GM12878 (cell line): ENCODE data around the gene TXNL4A.

Source experiments
- CREB1 ChIP-seq: IDR thresholded peaks from 2 replicates; pipeline ENCODE4 v1.6.1; 2012; ENCODE audit warnings: low read depth, mild to moderate bottlenecking, inconsistent platforms
- EP300 ChIP-seq, 2 experiments: fragments of 150-350 bp in 1 of 2; IDR thresholded peaks; 2 replicates each; pipeline ENCODE4 v1.6.1; 2011 to 2012; ENCODE audit warnings: low read depth in 2 of 2, low read length in 2 of 2, borderline replicate concordance in 1 of 2, improper control_type of control experiment in 1 of 2, inconsistent platforms in 1 of 2; ENCODE audit not compliant: control insufficient read depth in 1 of 2
- EZH2 ChIP-seq: IDR thresholded peaks from 2 replicates; pipeline ENCODE4 v1.6.1; 2012; ENCODE audit warnings: low read depth, mild to moderate bottlenecking, control low read depth, inconsistent platforms, low read length, borderline replicate concordance; ENCODE audit not compliant: control insufficient read depth
- IKZF1 ChIP-seq: fragments of 450-650 bp; conservative IDR thresholded peaks from 2 replicates; pipeline ENCODE4 v1.6.1; 2017; ENCODE audit warnings: antibody characterized with exemption, mild to moderate bottlenecking
- POLR2A ChIP-seq: IDR thresholded peaks from 2 replicates; pipeline ENCODE4 v1.6.1; 2011; ENCODE audit warnings: low read depth, mild to moderate bottlenecking, low read length
- YY1 ChIP-seq: IDR thresholded peaks from 2 replicates; pipeline ENCODE4 v1.6.1; 2011; ENCODE audit warnings: low read depth, mild to moderate bottlenecking, low read length
- TF ChIP-seq, protein P1 (sequence below), 3 experiments: IDR thresholded peaks in 2 of 3; conservative IDR thresholded peaks in 1 of 3; 2 replicates each; pipeline ENCODE4 v1.5.1; 2011; ENCODE audit warnings: low read depth in 3 of 3, low read length in 3 of 3, mild to moderate bottlenecking in 3 of 3, control low read depth in 2 of 3, moderate library complexity in 2 of 3, inconsistent platforms in 1 of 3, mixed read lengths in 1 of 3; ENCODE audit not compliant: control insufficient read depth in 2 of 3, insufficient read depth in 1 of 3; ENCODE audit errors: extremely low read depth in 1 of 3
- TF ChIP-seq, protein P2 (sequence below): IDR thresholded peaks from 2 replicates; pipeline ENCODE4 v1.6.1; 2011; ENCODE audit warnings: low read depth, mild to moderate bottlenecking, low read length, moderate library complexity, borderline replicate concordance; ENCODE audit errors: extremely low read depth
- TF ChIP-seq, protein P3 (sequence below): fragments of 450-650 bp; IDR thresholded peaks from 2 replicates; pipeline ENCODE4 v1.6.1; 2017; ENCODE audit warnings: mild to moderate bottlenecking, moderate library complexity

DNA sequence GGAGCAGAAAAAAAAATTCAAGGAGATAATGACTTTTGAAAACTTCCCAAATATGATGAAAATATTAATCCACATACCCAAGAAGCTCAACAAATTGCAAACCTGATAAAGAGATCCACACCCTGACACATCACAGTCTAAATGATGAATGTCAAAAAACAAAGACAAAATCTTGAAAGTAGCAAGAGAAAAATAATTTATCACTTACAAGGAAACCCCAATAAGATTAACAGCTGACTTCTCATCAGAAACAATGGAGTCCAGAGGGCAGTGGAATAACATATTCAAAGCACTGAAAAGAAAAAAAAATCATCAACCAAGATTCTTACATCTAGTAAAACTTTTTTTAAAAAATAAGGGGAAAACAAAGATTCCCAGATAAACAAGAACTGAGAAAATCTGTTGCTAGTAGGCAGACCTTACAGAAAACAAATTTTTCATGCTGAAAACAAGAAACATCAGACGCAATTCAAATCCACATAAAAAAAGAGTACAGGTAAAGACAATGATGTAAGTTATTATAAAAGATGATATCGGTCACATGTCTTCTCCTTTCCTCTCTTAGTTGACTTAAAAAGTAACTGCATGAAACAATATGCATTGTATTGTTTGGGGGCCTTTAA lies 58.2 kb downstream of the TXNL4A start:
- no peak for TF ChIP-seq EP300 (IDR thresholded peaks at IDR 0.05; ENCODE audit: borderline replicate concordance in 1 of 2, control insufficient read depth in 1 of 2, low read depth in 2 of 2, low read length in 2 of 2)
- no peak for TF ChIP-seq POLR2A
- TF ChIP-seq, protein P1, sequence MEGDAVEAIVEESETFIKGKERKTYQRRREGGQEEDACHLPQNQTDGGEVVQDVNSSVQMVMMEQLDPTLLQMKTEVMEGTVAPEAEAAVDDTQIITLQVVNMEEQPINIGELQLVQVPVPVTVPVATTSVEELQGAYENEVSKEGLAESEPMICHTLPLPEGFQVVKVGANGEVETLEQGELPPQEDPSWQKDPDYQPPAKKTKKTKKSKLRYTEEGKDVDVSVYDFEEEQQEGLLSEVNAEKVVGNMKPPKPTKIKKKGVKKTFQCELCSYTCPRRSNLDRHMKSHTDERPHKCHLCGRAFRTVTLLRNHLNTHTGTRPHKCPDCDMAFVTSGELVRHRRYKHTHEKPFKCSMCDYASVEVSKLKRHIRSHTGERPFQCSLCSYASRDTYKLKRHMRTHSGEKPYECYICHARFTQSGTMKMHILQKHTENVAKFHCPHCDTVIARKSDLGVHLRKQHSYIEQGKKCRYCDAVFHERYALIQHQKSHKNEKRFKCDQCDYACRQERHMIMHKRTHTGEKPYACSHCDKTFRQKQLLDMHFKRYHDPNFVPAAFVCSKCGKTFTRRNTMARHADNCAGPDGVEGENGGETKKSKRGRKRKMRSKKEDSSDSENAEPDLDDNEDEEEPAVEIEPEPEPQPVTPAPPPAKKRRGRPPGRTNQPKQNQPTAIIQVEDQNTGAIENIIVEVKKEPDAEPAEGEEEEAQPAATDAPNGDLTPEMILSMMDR (IDR thresholded peaks at IDR 0.05 in 2 of 3, conservative IDR thresholded peaks at IDR 0.05 in 1 of 3; ENCODE audit: control insufficient read depth in 2 of 3, extremely low read depth in 1 of 3, insufficient read depth in 1 of 3, low read depth in 3 of 3, low read length in 3 of 3), result no peak
- TF ChIP-seq YY1, result no peak
- TF ChIP-seq EZH2, result no peak
- TF ChIP-seq, protein P2, sequence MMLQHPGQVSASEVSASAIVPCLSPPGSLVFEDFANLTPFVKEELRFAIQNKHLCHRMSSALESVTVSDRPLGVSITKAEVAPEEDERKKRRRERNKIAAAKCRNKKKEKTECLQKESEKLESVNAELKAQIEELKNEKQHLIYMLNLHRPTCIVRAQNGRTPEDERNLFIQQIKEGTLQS, result no peak
- no peak for TF ChIP-seq CREB1
- TF ChIP-seq, protein P3, sequence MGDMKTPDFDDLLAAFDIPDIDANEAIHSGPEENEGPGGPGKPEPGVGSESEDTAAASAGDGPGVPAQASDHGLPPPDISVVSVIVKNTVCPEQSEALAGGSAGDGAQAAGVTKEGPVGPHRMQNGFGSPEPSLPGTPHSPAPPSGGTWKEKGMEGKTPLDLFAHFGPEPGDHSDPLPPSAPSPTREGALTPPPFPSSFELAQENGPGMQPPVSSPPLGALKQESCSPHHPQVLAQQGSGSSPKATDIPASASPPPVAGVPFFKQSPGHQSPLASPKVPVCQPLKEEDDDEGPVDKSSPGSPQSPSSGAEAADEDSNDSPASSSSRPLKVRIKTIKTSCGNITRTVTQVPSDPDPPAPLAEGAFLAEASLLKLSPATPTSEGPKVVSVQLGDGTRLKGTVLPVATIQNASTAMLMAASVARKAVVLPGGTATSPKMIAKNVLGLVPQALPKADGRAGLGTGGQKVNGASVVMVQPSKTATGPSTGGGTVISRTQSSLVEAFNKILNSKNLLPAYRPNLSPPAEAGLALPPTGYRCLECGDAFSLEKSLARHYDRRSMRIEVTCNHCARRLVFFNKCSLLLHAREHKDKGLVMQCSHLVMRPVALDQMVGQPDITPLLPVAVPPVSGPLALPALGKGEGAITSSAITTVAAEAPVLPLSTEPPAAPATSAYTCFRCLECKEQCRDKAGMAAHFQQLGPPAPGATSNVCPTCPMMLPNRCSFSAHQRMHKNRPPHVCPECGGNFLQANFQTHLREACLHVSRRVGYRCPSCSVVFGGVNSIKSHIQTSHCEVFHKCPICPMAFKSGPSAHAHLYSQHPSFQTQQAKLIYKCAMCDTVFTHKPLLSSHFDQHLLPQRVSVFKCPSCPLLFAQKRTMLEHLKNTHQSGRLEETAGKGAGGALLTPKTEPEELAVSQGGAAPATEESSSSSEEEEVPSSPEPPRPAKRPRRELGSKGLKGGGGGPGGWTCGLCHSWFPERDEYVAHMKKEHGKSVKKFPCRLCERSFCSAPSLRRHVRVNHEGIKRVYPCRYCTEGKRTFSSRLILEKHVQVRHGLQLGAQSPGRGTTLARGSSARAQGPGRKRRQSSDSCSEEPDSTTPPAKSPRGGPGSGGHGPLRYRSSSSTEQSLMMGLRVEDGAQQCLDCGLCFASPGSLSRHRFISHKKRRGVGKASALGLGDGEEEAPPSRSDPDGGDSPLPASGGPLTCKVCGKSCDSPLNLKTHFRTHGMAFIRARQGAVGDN, result peak; percentile 32; the same call in 1 of the 2 replicates
- no peak for TF ChIP-seq IKZF1
